ENCODE measurements around the gene TRAF6. TPM values are rescaled to one million over a fixed set of nuclear protein-coding genes. Genes with fewer than 3 reads are reported as not detected.
"Not testable (repeated sequence)": the region's sequence is repeated elsewhere in the genome, so short reads cannot be mapped to it uniquely, and the experiment has no call there.

The TRAF6 gene
- total RNA-seq, 1 donor from 2014 or later: 20.4 TPM

DNA sequence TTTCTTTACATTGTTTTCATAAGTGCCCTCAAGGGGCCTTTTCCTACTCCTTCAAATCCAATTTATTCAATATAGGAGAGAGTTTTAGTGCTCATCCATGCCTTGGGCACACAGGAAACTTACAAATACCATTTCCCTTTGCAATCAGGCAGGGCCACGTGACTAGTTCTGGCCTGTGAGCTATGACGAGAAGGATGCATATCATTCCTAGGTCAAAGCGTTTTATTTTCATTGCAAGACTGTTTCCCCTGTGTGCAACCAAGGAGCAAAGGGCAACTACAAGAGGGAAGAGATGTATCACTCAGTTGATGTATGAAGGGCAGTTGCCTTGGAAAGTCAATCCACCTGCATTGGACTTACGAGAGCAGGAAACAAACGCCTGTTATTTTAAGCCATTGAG lies 1.9 kb upstream of the TRAF6 start:
- no peaks in the 10 kb centered on the region for H3K9me3 Mint-ChIP-seq (ENCODE audit: unreplicated experiment)
- H3K27me3 Mint-ChIP-seq (ENCODE audit: unreplicated experiment): peaks cover 7% of the 10 kb centered on the region
- no peak overlapping the region for H3K4me3 Mint-ChIP-seq (ENCODE audit: unreplicated experiment)
- no peak overlapping the region for H3K27ac Mint-ChIP-seq (ENCODE audit: unreplicated experiment)
- TF ChIP-seq, protein P1, sequence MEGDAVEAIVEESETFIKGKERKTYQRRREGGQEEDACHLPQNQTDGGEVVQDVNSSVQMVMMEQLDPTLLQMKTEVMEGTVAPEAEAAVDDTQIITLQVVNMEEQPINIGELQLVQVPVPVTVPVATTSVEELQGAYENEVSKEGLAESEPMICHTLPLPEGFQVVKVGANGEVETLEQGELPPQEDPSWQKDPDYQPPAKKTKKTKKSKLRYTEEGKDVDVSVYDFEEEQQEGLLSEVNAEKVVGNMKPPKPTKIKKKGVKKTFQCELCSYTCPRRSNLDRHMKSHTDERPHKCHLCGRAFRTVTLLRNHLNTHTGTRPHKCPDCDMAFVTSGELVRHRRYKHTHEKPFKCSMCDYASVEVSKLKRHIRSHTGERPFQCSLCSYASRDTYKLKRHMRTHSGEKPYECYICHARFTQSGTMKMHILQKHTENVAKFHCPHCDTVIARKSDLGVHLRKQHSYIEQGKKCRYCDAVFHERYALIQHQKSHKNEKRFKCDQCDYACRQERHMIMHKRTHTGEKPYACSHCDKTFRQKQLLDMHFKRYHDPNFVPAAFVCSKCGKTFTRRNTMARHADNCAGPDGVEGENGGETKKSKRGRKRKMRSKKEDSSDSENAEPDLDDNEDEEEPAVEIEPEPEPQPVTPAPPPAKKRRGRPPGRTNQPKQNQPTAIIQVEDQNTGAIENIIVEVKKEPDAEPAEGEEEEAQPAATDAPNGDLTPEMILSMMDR (IDR thresholded peaks at IDR 0.05; ENCODE audit: unreplicated experiment): no peak
- peaks cover 4% of the 10 kb centered on the region for H3K36me3 Mint-ChIP-seq (ENCODE audit: low read depth, unreplicated experiment)
- DNase-seq (ENCODE audit: low spot score): no peak
- peaks cover 17% of the 10 kb centered on the region for H3K4me1 Mint-ChIP-seq (ENCODE audit: unreplicated experiment)

DNA sequence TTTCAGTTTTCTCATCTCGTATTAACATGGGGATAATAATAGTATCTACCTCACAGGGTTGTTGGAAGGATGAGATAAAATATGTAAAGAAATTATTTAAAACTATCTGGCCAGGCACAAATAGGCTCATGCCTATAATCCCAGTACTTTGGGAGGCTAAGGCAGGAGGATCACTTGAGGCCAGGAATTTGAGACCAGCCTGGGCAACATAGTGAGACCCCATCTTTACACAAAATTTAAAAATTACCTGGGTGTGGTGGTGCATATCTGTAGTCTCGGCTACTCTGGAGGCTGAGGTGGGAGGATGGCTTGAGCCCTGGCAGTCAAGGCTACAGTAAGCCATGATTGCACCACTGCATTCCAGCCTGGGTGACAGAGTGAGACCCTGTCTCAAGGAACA lies 990 bp upstream of the TRAF6 start:
- not testable (repeated sequence) for H3K27ac Mint-ChIP-seq (ENCODE audit: unreplicated experiment); H3K36me3 Mint-ChIP-seq (ENCODE audit: low read depth, unreplicated experiment); H3K27me3 Mint-ChIP-seq (ENCODE audit: unreplicated experiment); DNase-seq (ENCODE audit: low spot score); H3K9me3 Mint-ChIP-seq (ENCODE audit: unreplicated experiment)
- H3K4me3 Mint-ChIP-seq (ENCODE audit: unreplicated experiment): peak overlapping the region; percentile 97
- peaks cover 17% of the 10 kb centered on the region for H3K4me1 Mint-ChIP-seq (ENCODE audit: unreplicated experiment)

DNA sequence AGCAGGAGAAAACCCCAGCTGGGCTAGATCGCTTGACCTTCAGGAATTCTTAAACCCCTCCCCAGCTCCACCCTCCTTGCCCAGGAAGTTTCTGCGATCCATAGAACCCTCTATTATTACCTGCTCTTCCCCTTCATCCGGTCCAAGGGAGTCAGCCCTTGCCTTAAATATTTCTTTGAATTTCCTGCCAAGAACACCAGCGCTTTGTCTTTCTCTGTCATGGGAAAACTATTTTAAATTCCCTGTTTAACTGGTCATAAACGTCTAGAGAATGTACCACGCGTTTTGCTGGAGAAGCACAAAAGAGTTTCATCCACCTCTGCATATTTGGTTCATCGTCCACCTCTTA lies 496 bp upstream of the TRAF6 start:
- peaks cover 7% of the 10 kb centered on the region for H3K27me3 Mint-ChIP-seq (ENCODE audit: unreplicated experiment)
- DNase-seq (ENCODE audit: low spot score): no peak
- TF ChIP-seq, protein P1 (IDR thresholded peaks at IDR 0.05; ENCODE audit: unreplicated experiment): no peak
- H3K27ac Mint-ChIP-seq (ENCODE audit: unreplicated experiment): peak overlapping the region; percentile 88
- peak overlapping the region; percentile 97 for H3K4me3 Mint-ChIP-seq (ENCODE audit: unreplicated experiment)
- H3K36me3 Mint-ChIP-seq (ENCODE audit: low read depth, unreplicated experiment): peaks cover 4% of the 10 kb centered on the region
- H3K4me1 Mint-ChIP-seq (ENCODE audit: unreplicated experiment): peaks cover 17% of the 10 kb centered on the region
- no peaks in the 10 kb centered on the region for H3K9me3 Mint-ChIP-seq (ENCODE audit: unreplicated experiment)

DNA sequence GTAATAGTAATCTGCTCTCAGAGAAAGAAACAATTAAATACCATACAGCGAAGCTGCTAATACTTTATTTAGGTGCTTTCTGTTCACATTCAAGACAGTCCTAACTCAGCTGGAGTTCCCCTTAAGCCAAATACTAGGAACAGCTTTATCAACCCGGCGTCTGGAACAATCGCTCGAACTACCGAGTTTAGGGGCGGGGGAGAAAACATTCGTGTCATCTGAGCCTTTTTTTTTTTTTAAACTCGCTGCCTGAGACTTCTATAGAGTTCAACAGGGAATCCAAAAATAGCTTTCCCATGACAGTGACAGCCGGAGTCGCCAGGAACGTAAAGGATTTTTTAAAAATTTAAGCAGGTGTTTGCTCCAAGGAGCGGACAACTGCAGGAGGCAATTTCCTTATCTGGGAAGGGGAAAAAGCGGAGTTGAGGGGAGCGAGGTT lies 852 bp downstream of the TRAF6 start:
- peak; percentile 19 for DNase-seq (ENCODE audit: low spot score)
- peaks cover 17% of the 10 kb centered on the region for H3K4me1 Mint-ChIP-seq (ENCODE audit: unreplicated experiment)

DNA sequence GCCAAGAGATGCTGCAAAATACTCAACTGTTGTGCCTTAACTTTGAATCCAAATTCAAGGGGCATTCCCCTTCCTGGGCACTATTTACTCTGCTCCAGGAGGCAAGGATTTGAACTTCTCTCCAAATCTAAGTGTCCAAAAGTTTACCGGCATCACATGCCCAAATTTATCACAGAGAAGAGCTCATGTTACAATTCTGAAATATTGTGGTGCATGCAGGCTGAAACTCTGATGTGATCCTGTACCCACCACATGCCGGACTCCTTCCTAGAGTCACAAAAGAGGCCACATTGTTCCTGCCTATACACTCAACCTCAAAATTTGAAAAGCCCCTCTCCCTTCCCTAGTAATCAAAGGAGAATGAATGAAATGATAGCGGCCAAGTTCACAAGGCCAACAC lies 1.3 kb downstream of the TRAF6 start:
- H3K4me1 Mint-ChIP-seq (ENCODE audit: unreplicated experiment): peaks cover 17% of the 10 kb centered on the region
- DNase-seq (ENCODE audit: low spot score): no peak
- H3K4me3 Mint-ChIP-seq (ENCODE audit: unreplicated experiment): peak overlapping the region; percentile 97
- peak overlapping the region; percentile 91 for H3K27ac Mint-ChIP-seq (ENCODE audit: unreplicated experiment)
- H3K36me3 Mint-ChIP-seq (ENCODE audit: low read depth, unreplicated experiment): peaks cover 4% of the 10 kb centered on the region
- peaks cover 7% of the 10 kb centered on the region for H3K27me3 Mint-ChIP-seq (ENCODE audit: unreplicated experiment)
- TF ChIP-seq, protein P1 (IDR thresholded peaks at IDR 0.05; ENCODE audit: unreplicated experiment): no peak
- no peaks in the 10 kb centered on the region for H3K9me3 Mint-ChIP-seq (ENCODE audit: unreplicated experiment)

More for the DNA sequence above, 852 bp downstream of the TRAF6 start:
- Mint-ChIP-seq H3K27me3 (ENCODE audit: unreplicated experiment) (peaks cover 7% of the 10 kb centered on the region), H3K9me3 (ENCODE audit: unreplicated experiment) (no peaks in the 10 kb centered on the region), H3K27ac (ENCODE audit: unreplicated experiment) (peak overlapping the region; percentile 91), H3K4me3 (ENCODE audit: unreplicated experiment) (peak overlapping the region; percentile 97), H3K36me3 (ENCODE audit: low read depth, unreplicated experiment) (peaks cover 4% of the 10 kb centered on the region)
- TF ChIP-seq, protein P1 (IDR thresholded peaks at IDR 0.05; ENCODE audit: unreplicated experiment): no peak

Data from endothelial cell (in vitro differentiated cells).